KMS-11 (cell line): ENCODE measurements around the gene GADL1.

Source experiments
- H2AFZ ChIP-seq: fragments of 200-600 bp; sonication (generic); 2 replicates; pipeline ENCODE4 v1.6.1; 2016; ENCODE audit warnings: antibody characterized with exemption, mixed run types, low read depth
- H3K27ac ChIP-seq: fragments of 200-600 bp; sonication (generic); 2 replicates; pipeline ENCODE4 v1.6.1; 2016; ENCODE audit warnings: mild to moderate bottlenecking, mixed run types
- H3K27me3 ChIP-seq: fragments of 200-600 bp; sonication (generic); 2 replicates; pipeline ENCODE4 v1.6.1; 2017; ENCODE audit warnings: mild to moderate bottlenecking, low read depth, mixed run types, moderate library complexity; ENCODE audit not compliant: insufficient read depth
- H3K36me3 ChIP-seq: fragments of 200-600 bp; sonication (generic); 2 replicates; pipeline ENCODE4 v1.6.1; 2017; ENCODE audit warnings: mild to moderate bottlenecking, mixed run types; ENCODE audit not compliant: insufficient read depth
- H3K4me1 ChIP-seq: fragments of 200-600 bp; sonication (generic); 2 replicates; pipeline ENCODE4 v1.6.1; 2016; ENCODE audit warnings: mild to moderate bottlenecking, low read depth, mixed run types; ENCODE audit not compliant: poor library complexity, severe bottlenecking
- H3K4me2 ChIP-seq: fragments of 200-600 bp; sonication (generic); 2 replicates; pipeline ENCODE4 v1.7.0; 2016; ENCODE audit warnings: mild to moderate bottlenecking, mixed run types
- H3K4me3 ChIP-seq: fragments of 200-600 bp; sonication (generic); IDR thresholded peaks from 2 replicates; pipeline ENCODE4 v1.6.1; 2017; ENCODE audit warnings: low read depth, low read length, mixed read lengths; ENCODE audit not compliant: insufficient read depth
- H3K79me2 ChIP-seq: fragments of 200-600 bp; sonication (generic); 2 replicates; pipeline ENCODE4 v1.6.1; 2016; ENCODE audit warnings: low read depth, mixed run types; ENCODE audit not compliant: insufficient read depth
- H3K9ac ChIP-seq: fragments of 200-600 bp; sonication (generic); 2 replicates; pipeline ENCODE4 v1.6.1; 2016; ENCODE audit warnings: mild to moderate bottlenecking, mixed run types
- H4K20me1 ChIP-seq: fragments of 200-600 bp; sonication (generic); 2 replicates; pipeline ENCODE4 v1.6.1; 2016; ENCODE audit warnings: mild to moderate bottlenecking, mixed run types; ENCODE audit not compliant: insufficient read depth
- TF ChIP-seq, protein P1 (sequence below): fragments of 200-600 bp; sonication (generic); conservative IDR thresholded peaks from 2 replicates; pipeline ENCODE4 v1.6.1; 2017; ENCODE audit warnings: low read depth, mild to moderate bottlenecking, antibody characterized with exemption, low read length, moderate library complexity, mixed read lengths

GADL1 gene

DNA sequence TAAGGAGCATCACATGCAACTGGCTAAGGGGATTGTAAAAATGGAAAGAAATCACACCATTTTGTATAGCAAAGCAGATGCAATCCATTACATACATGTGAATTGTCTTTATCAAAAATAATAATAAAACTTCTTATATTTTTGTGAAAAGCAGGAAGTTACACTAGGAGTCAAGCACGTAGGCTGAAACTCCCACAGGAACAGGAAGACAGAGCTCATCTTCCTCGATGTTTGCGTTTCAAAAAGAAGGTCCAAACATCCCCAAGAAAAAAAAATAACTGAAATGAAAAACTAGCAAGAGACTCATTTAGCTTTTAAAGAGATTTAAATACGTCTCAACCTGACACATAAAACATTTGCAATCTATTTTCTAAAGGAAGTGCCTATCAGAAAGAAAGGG is 181.5 kb downstream of the GADL1 start:
- Histone ChIP-seq H4K20me1 (no peaks in the 10 kb centered on the region), H3K4me3 (no peak overlapping the region), H3K27me3 (no peaks in the 10 kb centered on the region), H3K36me3 (no peaks in the 10 kb centered on the region), H3K79me2 (no peaks in the 10 kb centered on the region), H3K9ac (no peak overlapping the region), H3K4me1 (no peaks in the 10 kb centered on the region), H2AFZ (no peak overlapping the region), H3K27ac (no peak overlapping the region), H3K4me2 (no peak overlapping the region)
- TF ChIP-seq, protein P1, sequence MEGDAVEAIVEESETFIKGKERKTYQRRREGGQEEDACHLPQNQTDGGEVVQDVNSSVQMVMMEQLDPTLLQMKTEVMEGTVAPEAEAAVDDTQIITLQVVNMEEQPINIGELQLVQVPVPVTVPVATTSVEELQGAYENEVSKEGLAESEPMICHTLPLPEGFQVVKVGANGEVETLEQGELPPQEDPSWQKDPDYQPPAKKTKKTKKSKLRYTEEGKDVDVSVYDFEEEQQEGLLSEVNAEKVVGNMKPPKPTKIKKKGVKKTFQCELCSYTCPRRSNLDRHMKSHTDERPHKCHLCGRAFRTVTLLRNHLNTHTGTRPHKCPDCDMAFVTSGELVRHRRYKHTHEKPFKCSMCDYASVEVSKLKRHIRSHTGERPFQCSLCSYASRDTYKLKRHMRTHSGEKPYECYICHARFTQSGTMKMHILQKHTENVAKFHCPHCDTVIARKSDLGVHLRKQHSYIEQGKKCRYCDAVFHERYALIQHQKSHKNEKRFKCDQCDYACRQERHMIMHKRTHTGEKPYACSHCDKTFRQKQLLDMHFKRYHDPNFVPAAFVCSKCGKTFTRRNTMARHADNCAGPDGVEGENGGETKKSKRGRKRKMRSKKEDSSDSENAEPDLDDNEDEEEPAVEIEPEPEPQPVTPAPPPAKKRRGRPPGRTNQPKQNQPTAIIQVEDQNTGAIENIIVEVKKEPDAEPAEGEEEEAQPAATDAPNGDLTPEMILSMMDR = no peak

DNA sequence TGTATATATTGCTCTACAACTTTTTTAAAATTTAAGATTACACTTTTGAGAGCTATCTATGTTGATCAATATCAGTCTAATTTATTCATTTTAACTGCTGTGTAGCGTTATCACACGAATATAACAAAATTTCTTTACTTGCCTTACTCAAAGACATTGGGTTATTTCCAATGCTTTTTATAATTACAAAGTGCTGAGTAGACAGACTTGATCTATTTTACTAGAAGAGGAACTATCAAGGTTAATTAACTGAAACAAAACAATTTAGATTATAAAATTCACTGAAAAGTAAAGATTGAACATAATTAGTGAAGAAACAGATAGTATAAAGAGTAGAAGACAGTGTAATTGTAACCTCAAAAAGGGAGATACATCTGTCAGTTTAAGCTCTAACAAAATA is 182.6 kb downstream of the GADL1 start:
- H3K4me2 ChIP-seq = no peak overlapping the region
- no peak overlapping the region for H3K4me3 ChIP-seq
- no peak overlapping the region for H2AFZ ChIP-seq
- no peaks in the 10 kb centered on the region for H4K20me1 ChIP-seq
- no peak overlapping the region for H3K9ac ChIP-seq
- no peaks in the 10 kb centered on the region for H3K27me3 ChIP-seq
- no peak overlapping the region for H3K27ac ChIP-seq
- no peaks in the 10 kb centered on the region for H3K79me2 ChIP-seq
- no peaks in the 10 kb centered on the region for H3K4me1 ChIP-seq
- TF ChIP-seq, protein P1 = no peak
- H3K36me3 ChIP-seq = no peaks in the 10 kb centered on the region

DNA sequence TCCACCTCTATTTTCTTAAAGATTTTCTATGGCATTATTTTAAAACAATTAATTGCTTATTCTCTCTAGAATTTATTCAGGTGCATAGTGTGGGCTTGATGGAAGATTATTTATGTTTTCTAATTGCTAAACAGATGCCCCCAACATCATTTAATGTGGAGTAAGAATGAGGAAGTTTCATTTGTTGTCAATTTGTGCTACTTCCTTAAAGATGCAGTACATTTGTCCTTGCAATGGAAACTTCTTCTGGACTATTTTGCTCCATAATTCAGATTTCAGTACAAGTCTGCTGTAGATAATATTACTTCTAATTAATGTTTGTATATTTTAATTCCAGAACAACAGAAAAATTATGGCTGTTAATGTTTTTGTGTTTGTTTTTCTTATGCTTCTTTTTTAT is 183.3 kb downstream of the GADL1 start:
- TF ChIP-seq, protein P1 = no peak
- Histone ChIP-seq H3K4me3 (no peak overlapping the region), H3K79me2 (no peaks in the 10 kb centered on the region), H3K4me2 (no peak overlapping the region), H3K27me3 (no peaks in the 10 kb centered on the region), H4K20me1 (no peaks in the 10 kb centered on the region), H3K9ac (no peak overlapping the region), H2AFZ (no peak overlapping the region), H3K36me3 (no peaks in the 10 kb centered on the region), H3K27ac (no peak overlapping the region), H3K4me1 (no peaks in the 10 kb centered on the region)

DNA sequence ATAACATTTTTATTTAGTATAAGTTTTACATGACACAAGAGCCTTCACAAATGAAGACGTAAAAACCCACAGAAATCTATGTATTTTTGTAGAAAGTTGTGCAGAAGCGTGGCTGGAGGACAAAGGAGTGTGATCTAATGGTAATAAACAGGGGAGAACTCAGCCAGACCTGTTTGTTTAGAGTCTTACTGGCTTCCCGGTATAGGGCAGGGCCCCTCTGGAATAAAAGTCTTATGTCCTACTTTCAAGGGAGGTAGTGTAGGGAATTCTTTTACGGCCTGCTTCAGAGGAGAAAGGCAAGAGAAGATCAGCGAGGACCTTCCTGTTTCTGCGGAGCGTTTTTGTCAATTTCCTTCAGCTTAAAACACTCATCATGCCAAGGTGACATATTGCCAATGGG is 184.4 kb downstream of the GADL1 start:
- Histone ChIP-seq H4K20me1 (no peaks in the 10 kb centered on the region), H3K4me1 (no peaks in the 10 kb centered on the region), H3K4me3 (no peak overlapping the region), H3K4me2 (no peak overlapping the region), H3K27me3 (no peaks in the 10 kb centered on the region), H3K79me2 (no peaks in the 10 kb centered on the region), H3K27ac (no peak overlapping the region), H2AFZ (no peak overlapping the region), H3K9ac (no peak overlapping the region), H3K36me3 (no peaks in the 10 kb centered on the region)
- TF ChIP-seq, protein P1 = no peak

DNA sequence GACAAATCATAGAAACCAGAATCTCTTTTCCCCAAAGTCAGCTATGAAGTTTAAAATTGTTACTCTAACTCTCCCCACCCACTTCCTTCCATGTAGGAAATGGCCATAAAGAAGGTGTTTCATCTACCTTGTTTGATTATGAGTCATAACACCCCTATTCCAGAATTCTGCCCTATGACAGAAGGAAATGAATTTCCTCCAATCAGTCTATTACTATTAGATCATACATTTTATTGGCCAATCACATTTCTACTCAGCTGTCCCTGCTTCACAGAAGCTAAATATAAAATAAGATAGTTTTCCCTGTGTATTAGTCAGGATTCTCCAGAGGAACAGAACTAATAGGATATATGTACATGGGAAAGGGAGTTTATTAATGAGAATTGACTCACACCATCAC is 186.0 kb downstream of the GADL1 start:
- TF ChIP-seq, protein P1 = no peak
- no peak overlapping the region for H3K4me3 ChIP-seq

More for the DNA sequence above, 186.0 kb downstream of the GADL1 start:
- Histone ChIP-seq H2AFZ (no peak overlapping the region), H4K20me1 (no peaks in the 10 kb centered on the region), H3K27ac (no peak overlapping the region), H3K4me1 (no peaks in the 10 kb centered on the region), H3K9ac (no peak overlapping the region), H3K27me3 (no peaks in the 10 kb centered on the region), H3K79me2 (no peaks in the 10 kb centered on the region), H3K4me2 (no peak overlapping the region), H3K36me3 (no peaks in the 10 kb centered on the region)
